ENCODE results near the gene DNAH1. TPM values are rescaled to one million over a fixed set of nuclear protein-coding genes. Genes with fewer than 3 reads are reported as not detected.
A peak's percentile ranks its signal among the peaks of the same experiment; 100 is the strongest.

The DNAH1 gene
- total RNA-seq, 1 donor from 2014 or later: 3.3 TPM

- no peak overlapping the region for H3K4me3 Mint-ChIP-seq (ENCODE audit: unreplicated experiment)
- H3K9me3 Mint-ChIP-seq (ENCODE audit: unreplicated experiment): no peaks in the 10 kb centered on the region
- H3K4me1 Mint-ChIP-seq (ENCODE audit: unreplicated experiment): peaks cover 10% of the 10 kb centered on the region
- H3K27me3 Mint-ChIP-seq (ENCODE audit: unreplicated experiment): peaks cover 9% of the 10 kb centered on the region
- TF ChIP-seq, protein P1, sequence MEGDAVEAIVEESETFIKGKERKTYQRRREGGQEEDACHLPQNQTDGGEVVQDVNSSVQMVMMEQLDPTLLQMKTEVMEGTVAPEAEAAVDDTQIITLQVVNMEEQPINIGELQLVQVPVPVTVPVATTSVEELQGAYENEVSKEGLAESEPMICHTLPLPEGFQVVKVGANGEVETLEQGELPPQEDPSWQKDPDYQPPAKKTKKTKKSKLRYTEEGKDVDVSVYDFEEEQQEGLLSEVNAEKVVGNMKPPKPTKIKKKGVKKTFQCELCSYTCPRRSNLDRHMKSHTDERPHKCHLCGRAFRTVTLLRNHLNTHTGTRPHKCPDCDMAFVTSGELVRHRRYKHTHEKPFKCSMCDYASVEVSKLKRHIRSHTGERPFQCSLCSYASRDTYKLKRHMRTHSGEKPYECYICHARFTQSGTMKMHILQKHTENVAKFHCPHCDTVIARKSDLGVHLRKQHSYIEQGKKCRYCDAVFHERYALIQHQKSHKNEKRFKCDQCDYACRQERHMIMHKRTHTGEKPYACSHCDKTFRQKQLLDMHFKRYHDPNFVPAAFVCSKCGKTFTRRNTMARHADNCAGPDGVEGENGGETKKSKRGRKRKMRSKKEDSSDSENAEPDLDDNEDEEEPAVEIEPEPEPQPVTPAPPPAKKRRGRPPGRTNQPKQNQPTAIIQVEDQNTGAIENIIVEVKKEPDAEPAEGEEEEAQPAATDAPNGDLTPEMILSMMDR (IDR thresholded peaks at IDR 0.05; ENCODE audit: unreplicated experiment): peak; percentile 73
- DNase-seq (ENCODE audit: low spot score): peak; percentile 60
- H3K27ac Mint-ChIP-seq (ENCODE audit: unreplicated experiment): no peak overlapping the region
- H3K36me3 Mint-ChIP-seq (ENCODE audit: low read depth, unreplicated experiment): no peaks in the 10 kb centered on the region
Measured at GRCh38 chr3:52339612-52340011, 23.5 kb downstream of the DNAH1 start.

DNA sequence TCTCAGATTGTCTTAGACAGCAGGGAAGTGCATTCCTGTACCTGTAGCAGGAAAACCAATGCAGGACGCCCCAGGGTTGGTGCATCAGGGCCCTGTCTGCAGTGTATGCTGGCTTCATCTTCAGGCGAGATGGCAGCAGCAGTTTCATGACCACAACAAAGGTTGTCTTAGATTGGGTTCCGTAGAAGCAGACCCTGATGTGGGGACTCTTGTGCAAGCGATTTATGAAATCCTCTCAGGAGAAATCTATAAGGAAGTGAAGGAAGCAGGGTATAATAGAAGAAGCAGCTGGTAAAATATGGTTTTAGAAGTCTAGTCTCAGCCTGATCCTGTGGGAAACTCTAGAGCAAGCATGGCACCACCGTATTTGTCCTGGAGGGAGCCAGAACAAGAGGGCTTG, 25.0 kb downstream of the DNAH1 start:
- Mint-ChIP-seq H3K27me3 (ENCODE audit: unreplicated experiment) (peaks cover 9% of the 10 kb centered on the region), H3K4me3 (ENCODE audit: unreplicated experiment) (no peak overlapping the region), H3K9me3 (ENCODE audit: unreplicated experiment) (no peaks in the 10 kb centered on the region), H3K36me3 (ENCODE audit: low read depth, unreplicated experiment) (no peaks in the 10 kb centered on the region), H3K27ac (ENCODE audit: unreplicated experiment) (no peak overlapping the region), H3K4me1 (ENCODE audit: unreplicated experiment) (peaks cover 10% of the 10 kb centered on the region)
- TF ChIP-seq, protein P1 (IDR thresholded peaks at IDR 0.05; ENCODE audit: unreplicated experiment): no peak
- DNase-seq (ENCODE audit: low spot score): no peak

- Mint-ChIP-seq H3K4me3 (ENCODE audit: unreplicated experiment) (peak overlapping the region; percentile 44), H3K27ac (ENCODE audit: unreplicated experiment) (no peak overlapping the region), H3K4me1 (ENCODE audit: unreplicated experiment) (peaks cover 10% of the 10 kb centered on the region), H3K36me3 (ENCODE audit: low read depth, unreplicated experiment) (peaks cover 4% of the 10 kb centered on the region), H3K9me3 (ENCODE audit: unreplicated experiment) (no peaks in the 10 kb centered on the region), H3K27me3 (ENCODE audit: unreplicated experiment) (peaks cover 9% of the 10 kb centered on the region)
- DNase-seq (ENCODE audit: low spot score): no peak
- TF ChIP-seq, protein P1 (IDR thresholded peaks at IDR 0.05; ENCODE audit: unreplicated experiment): no peak
Measured at GRCh38 chr3:52343946-52344600, 28.0 kb downstream of the DNAH1 start.

DNA sequence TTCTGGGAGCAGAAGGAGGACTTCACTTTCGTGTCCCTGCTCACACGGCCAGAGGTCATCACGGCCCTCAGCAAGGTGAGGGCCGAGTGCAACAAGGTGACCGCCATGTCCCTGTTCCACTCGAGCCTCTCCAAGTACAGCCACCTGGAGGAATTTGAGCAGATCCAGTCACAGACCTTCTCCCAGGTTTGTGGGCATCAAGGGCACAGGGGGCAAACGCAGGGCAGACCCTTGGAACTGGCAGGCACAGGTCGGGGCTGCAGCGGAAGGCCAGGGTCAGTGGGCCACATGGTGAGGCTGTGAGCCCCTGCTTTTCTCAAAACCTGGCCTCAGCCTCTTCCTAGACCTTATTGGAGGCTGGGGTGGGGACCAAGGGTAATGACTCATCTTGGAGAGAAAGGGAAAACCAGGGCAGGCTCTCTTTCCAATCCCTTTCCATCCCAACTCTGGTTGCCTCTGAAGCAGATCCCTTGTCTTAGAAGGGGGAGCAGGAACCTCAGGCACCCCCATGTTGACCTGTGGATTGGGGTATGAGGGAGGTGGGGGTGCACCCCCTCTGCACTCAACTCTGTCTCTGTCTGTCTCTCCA, 29.5 kb downstream of the DNAH1 start:
- Mint-ChIP-seq H3K27me3 (ENCODE audit: unreplicated experiment) (peaks cover 10% of the 10 kb centered on the region), H3K9me3 (ENCODE audit: unreplicated experiment) (no peaks in the 10 kb centered on the region), H3K4me1 (ENCODE audit: unreplicated experiment) (peaks cover 10% of the 10 kb centered on the region), H3K4me3 (ENCODE audit: unreplicated experiment) (no peak overlapping the region), H3K27ac (ENCODE audit: unreplicated experiment) (no peak overlapping the region), H3K36me3 (ENCODE audit: low read depth, unreplicated experiment) (peaks cover 8% of the 10 kb centered on the region)
- DNase-seq (ENCODE audit: low spot score): no peak
- TF ChIP-seq, protein P1 (IDR thresholded peaks at IDR 0.05; ENCODE audit: unreplicated experiment): no peak

Data from endothelial cell (in vitro differentiated cells).